ENCODE results near the gene FABP3.

DNA sequence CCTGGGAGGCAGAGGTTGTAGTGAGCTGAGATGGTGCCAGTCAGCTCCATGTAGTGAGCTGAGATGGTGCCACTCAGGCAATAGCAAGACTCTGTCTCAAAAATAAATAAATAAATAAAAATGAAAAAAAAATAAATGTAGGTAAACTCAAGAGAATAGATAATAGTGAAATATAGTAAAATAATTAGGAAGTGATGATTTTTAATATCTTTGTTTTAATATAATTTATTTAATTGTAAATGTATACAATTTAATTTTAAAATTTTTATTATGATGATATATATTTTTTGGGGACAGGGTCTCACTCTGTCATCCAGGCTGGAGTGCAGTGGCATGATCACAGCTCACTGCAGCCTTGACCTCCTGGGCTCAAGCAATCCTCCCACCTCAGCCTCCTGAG, 20.6 kb upstream of the FABP3 start:
- TF ChIP-seq POLR2A (IDR thresholded peaks at IDR 0.05; ENCODE audit: low read length), result no peak
- no peak for TF ChIP-seq GATA1 (IDR thresholded peaks at IDR 0.05; ENCODE audit: low read depth, low read length)

Data from erythroblast (primary cell).